ENCODE results near the gene MTA1.

DNA sequence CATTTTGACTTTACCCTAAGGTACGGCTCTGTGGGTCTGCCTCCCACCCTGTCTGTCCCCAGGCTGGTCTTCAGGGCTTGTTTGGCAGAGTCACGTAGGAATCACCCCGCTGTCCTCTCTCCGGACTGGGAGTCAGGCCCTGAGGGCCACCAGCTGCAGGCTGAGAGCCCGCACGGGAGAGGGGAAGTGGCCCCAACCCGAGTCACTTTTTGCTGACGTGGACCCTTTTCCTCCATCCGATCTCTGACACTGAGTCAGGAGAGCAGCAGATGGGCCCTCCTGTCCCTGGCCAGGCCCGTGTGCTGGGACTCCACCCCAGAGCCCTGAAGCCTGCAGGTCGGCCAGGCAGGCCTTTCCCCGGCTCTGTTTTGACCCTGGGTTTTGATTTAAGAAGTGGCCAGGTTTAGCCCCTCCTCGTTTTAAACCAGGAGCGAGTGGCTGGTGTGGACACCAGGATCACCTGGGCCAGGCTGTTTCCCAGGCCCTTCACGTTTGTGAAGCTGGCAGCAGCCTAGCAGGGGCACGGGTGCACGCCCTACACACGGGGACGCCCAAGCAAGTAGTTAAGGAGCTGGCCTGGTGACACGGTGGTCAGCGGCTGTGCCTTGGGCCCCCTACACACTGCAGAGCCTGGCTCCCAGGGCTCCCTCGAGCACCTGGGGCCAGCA is 33.8 kb upstream of the MTA1 start:
- TF ChIP-seq, protein P1, sequence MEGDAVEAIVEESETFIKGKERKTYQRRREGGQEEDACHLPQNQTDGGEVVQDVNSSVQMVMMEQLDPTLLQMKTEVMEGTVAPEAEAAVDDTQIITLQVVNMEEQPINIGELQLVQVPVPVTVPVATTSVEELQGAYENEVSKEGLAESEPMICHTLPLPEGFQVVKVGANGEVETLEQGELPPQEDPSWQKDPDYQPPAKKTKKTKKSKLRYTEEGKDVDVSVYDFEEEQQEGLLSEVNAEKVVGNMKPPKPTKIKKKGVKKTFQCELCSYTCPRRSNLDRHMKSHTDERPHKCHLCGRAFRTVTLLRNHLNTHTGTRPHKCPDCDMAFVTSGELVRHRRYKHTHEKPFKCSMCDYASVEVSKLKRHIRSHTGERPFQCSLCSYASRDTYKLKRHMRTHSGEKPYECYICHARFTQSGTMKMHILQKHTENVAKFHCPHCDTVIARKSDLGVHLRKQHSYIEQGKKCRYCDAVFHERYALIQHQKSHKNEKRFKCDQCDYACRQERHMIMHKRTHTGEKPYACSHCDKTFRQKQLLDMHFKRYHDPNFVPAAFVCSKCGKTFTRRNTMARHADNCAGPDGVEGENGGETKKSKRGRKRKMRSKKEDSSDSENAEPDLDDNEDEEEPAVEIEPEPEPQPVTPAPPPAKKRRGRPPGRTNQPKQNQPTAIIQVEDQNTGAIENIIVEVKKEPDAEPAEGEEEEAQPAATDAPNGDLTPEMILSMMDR (IDR thresholded peaks at IDR 0.05; ENCODE audit: low read length): no peak
- no peak for TF ChIP-seq EZH2 (IDR thresholded peaks at IDR 0.05; ENCODE audit: borderline replicate concordance, low read length)
